ENCODE data around the gene HSH2D. TPM values are rescaled to one million over a fixed set of nuclear protein-coding genes. Genes with fewer than 3 reads are reported as not detected.

HSH2D gene
- total RNA-seq, 1 experiment from 2014 or later: 0.23 TPM

GRCh38 chr19:16127080-16127479 is 16.4 kb upstream of the HSH2D start:
- peaks cover 2% of the 10 kb centered on the region; the same call in 1 of the 2 replicates for H3K36me3 ChIP-seq (ENCODE audit: control insufficient read depth, insufficient read depth, low read length)
- peaks cover 91% of the 10 kb centered on the region for H3K36me3 Mint-ChIP-seq (ENCODE audit: insufficient read depth, unreplicated experiment)
- H3K4me3 Mint-ChIP-seq (ENCODE audit: unreplicated experiment): no peak overlapping the region
- H3K4me3 ChIP-seq (ENCODE audit: low read depth, low read length): no peak overlapping the region
- POLR2A ChIA-PET: no interaction called here
- no peaks in the 10 kb centered on the region for H3K9me3 ChIP-seq
- H3K27me3 Mint-ChIP-seq (ENCODE audit: insufficient read depth, unreplicated experiment): no peaks in the 10 kb centered on the region
- peaks cover 14% of the 10 kb centered on the region for H3K9me3 Mint-ChIP-seq (ENCODE audit: unreplicated experiment)
- CTCF ChIA-PET: no interaction called here
- no peaks in the 10 kb centered on the region for H3K4me1 Mint-ChIP-seq (ENCODE audit: low read depth, unreplicated experiment)
- no peaks in the 10 kb centered on the region for H3K4me1 ChIP-seq
- TF ChIP-seq CTCF (IDR thresholded peaks at IDR 0.05; ENCODE audit: insufficient read depth in 1 of 2, low read depth in 1 of 2, low read length in 1 of 2, severe bottlenecking in 1 of 2, unreplicated experiment in 1 of 2): no peak
- intact Hi-C loops (cut with micrococcal nuclease; ENCODE audit: unreplicated experiment): no loop called here
- DNase-seq: no peak
- no peak overlapping the region for H3K27ac Mint-ChIP-seq (ENCODE audit: unreplicated experiment)
- H3K27me3 ChIP-seq (replicated peaks; ENCODE audit: control insufficient read depth, insufficient read depth, low read length): no peaks in the 10 kb centered on the region
- BruUV-seq (replicated peaks): no TSS peak

DNA sequence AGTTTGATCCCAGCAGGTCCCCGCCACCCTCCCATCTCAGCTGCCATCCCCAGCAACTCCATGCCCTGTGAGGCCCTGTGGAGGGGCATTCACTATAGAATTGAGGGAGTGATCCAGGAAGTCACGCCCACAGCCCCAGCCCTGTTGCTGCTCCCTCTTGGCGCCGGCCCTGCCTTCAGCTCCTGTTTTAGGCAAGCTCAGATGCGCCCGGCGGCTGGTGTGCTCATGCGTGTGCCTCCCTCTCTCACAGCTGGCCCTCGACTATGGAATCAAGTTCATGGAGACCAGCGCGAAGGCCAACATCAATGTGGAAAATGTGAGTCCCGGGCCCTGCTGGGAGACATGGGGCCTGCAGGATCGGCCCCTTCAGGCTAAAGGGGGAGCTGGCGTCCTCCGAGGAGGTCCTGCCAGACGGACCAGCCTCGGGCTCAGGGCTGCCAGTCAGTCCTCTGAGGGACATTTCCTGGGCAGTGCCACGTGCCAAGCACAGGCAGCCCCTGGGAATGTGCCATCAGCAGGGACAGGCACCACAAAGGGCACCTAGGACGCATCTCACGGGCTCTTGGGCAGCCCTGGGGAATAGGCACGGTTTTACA is 15.6 kb upstream of the HSH2D start:
- no peak for DNase-seq
- Mint-ChIP-seq H3K9me3 (ENCODE audit: unreplicated experiment) (peaks cover 14% of the 10 kb centered on the region), H3K27ac (ENCODE audit: unreplicated experiment) (no peak overlapping the region), H3K36me3 (ENCODE audit: insufficient read depth, unreplicated experiment) (peaks cover 95% of the 10 kb centered on the region), H3K4me1 (ENCODE audit: low read depth, unreplicated experiment) (no peaks in the 10 kb centered on the region), H3K4me3 (ENCODE audit: unreplicated experiment) (no peak overlapping the region), H3K27me3 (ENCODE audit: insufficient read depth, unreplicated experiment) (no peaks in the 10 kb centered on the region)
- no peaks in the 10 kb centered on the region for H3K9me3 ChIP-seq
- intact Hi-C loops (cut with micrococcal nuclease; ENCODE audit: unreplicated experiment): no loop called here
- ChIA-PET POLR2A (no interaction called here), CTCF (no interaction called here)
- no peaks in the 10 kb centered on the region for H3K27me3 ChIP-seq (replicated peaks; ENCODE audit: control insufficient read depth, insufficient read depth, low read length)
- H3K4me1 ChIP-seq: no peaks in the 10 kb centered on the region
- no peak for TF ChIP-seq CTCF (IDR thresholded peaks at IDR 0.05; ENCODE audit: insufficient read depth in 1 of 2, low read depth in 1 of 2, low read length in 1 of 2, severe bottlenecking in 1 of 2, unreplicated experiment in 1 of 2)
- no TSS peak for BruUV-seq (replicated peaks)
- H3K4me3 ChIP-seq (ENCODE audit: low read depth, low read length): no peak overlapping the region
- peaks cover 2% of the 10 kb centered on the region; the same call in 1 of the 2 replicates for H3K36me3 ChIP-seq (ENCODE audit: control insufficient read depth, insufficient read depth, low read length)

GRCh38 chr19:16131648-16132047 is 11.8 kb upstream of the HSH2D start:
- Mint-ChIP-seq H3K27ac (ENCODE audit: unreplicated experiment) (no peak overlapping the region), H3K4me1 (ENCODE audit: low read depth, unreplicated experiment) (no peaks in the 10 kb centered on the region), H3K4me3 (ENCODE audit: unreplicated experiment) (no peak overlapping the region), H3K36me3 (ENCODE audit: insufficient read depth, unreplicated experiment) (peaks cover 88% of the 10 kb centered on the region), H3K27me3 (ENCODE audit: insufficient read depth, unreplicated experiment) (no peaks in the 10 kb centered on the region), H3K9me3 (ENCODE audit: unreplicated experiment) (peaks cover 14% of the 10 kb centered on the region)
- H3K4me1 ChIP-seq: no peaks in the 10 kb centered on the region
- intact Hi-C loops (cut with micrococcal nuclease; ENCODE audit: unreplicated experiment): no loop called here
- no peak for TF ChIP-seq CTCF (IDR thresholded peaks at IDR 0.05; ENCODE audit: insufficient read depth in 1 of 2, low read depth in 1 of 2, low read length in 1 of 2, severe bottlenecking in 1 of 2, unreplicated experiment in 1 of 2)
- H3K9me3 ChIP-seq: no peaks in the 10 kb centered on the region
- CTCF ChIA-PET: no interaction called here
- POLR2A ChIA-PET: no interaction called here
- no peak overlapping the region for H3K4me3 ChIP-seq (ENCODE audit: low read depth, low read length)
- H3K36me3 ChIP-seq (ENCODE audit: control insufficient read depth, insufficient read depth, low read length): peaks cover 2% of the 10 kb centered on the region; the same call in 1 of the 2 replicates
- H3K27me3 ChIP-seq (replicated peaks; ENCODE audit: control insufficient read depth, insufficient read depth, low read length): no peaks in the 10 kb centered on the region
- no peak for DNase-seq
- no TSS peak for BruUV-seq (replicated peaks)

Measured in Caco-2 (cell line).